Mucosa of descending colon (tissue), 3 donors: Measurements from ENCODE around the gene KCNN3. TPM values are rescaled to one million over a fixed set of nuclear protein-coding genes. Genes with fewer than 3 reads are reported as not detected.
A peak's percentile ranks its signal among the peaks of the same experiment; 100 is the strongest.

ENCODE experiments used
- ATAC-seq: fragments of 200-7000 bp; cut with Tn5 transposase; one replicate; pipeline ENCODE4 v1.9.1; 2020; ENCODE audit warnings: mild to moderate bottlenecking, moderate library complexity
- DNase-seq, 3 donors: peaks; one replicate each; pipeline ENCODE4 v3.0.0-alpha.2; 2020
- H3K36me3 ChIP-seq: fragments of 200-600 bp; one replicate; pipeline ENCODE4 v1.8.0; 2021; ENCODE audit warnings: low read depth, mild to moderate bottlenecking
- H3K4me1 ChIP-seq: fragments of 200-600 bp; one replicate; pipeline ENCODE4 v1.8.0; 2021; ENCODE audit warnings: low read depth, mild to moderate bottlenecking
- H3K4me3 ChIP-seq: fragments of 200-600 bp; one replicate; pipeline ENCODE4 v1.8.0; 2021; ENCODE audit warnings: mild to moderate bottlenecking
- H3K9me3 ChIP-seq: fragments of 200-600 bp; one replicate; pipeline ENCODE4 v1.8.0; 2021; ENCODE audit warnings: mild to moderate bottlenecking
- CTCF ChIP-seq: fragments of 200-600 bp; IDR thresholded peaks from one replicate; pipeline ENCODE4 v1.8.0; 2022; ENCODE audit warnings: antibody characterized with exemption, mild to moderate bottlenecking
- intact Hi-C, 2 donors: fragments of 100-400 bp; cut with DNase I in 1 of 2; cut with micrococcal nuclease in 1 of 2; formaldehyde crosslinking; loops; one replicate each; pipeline versions ENCODE4 v1.11.0 to v1.11.1; 2022; cut with DNase I, micrococcal nuclease
- total RNA-seq, 3 donors: library from RNA; stranded (reverse); fragmentation: NEBNext Ultra II Directional in 2 of 3; extraction: Animal tissue kit (Norgen Biotek cat#: 25700) in 2 of 3; gene quantifications; one replicate each; pipeline versions ENCODE4 v1.2.1 to v1.2.4, GENCODE V29; 2021 to 2023
- donor health status: DM: no; HTN: no; CAD: no; lungs with moderate emphysema.
- donor health status: DM: no; HTN: no; CAD: no.
- donor health status: DM: no; HTN: yes; CAD: no.

KCNN3 gene
- total RNA-seq, 3 donors from 2014 or later: 1.5 to 19.3 (median 2.0) TPM

GRCh38 chr1:154802982-154803920 lies 66.8 kb downstream of the KCNN3 start:
- ATAC-seq (no peak), DNase-seq (peak in 1 of 3 donors; percentile 17)
- TF ChIP-seq CTCF: no peak
- intact Hi-C loops: no loop called here
- Histone ChIP-seq H3K4me1 (no peaks in the 10 kb centered on the region), H3K9me3 (no peaks in the 10 kb centered on the region), H3K36me3 (no peaks in the 10 kb centered on the region), H3K4me3 (no peak overlapping the region)

GRCh38 chr1:154802336-154802969 lies 67.6 kb downstream of the KCNN3 start:
- TF ChIP-seq CTCF: no peak
- Histone ChIP-seq H3K36me3 (no peaks in the 10 kb centered on the region), H3K4me3 (no peak overlapping the region), H3K9me3 (no peaks in the 10 kb centered on the region), H3K4me1 (no peaks in the 10 kb centered on the region)
- ATAC-seq (no peak), DNase-seq (peak in 1 of 3 donors; percentile 12)
- intact Hi-C loops: no loop called here

- Histone ChIP-seq H3K36me3 (no peaks in the 10 kb centered on the region), H3K4me1 (no peaks in the 10 kb centered on the region), H3K9me3 (no peaks in the 10 kb centered on the region), H3K4me3 (no peak overlapping the region)
- TF ChIP-seq CTCF: no peak
- no peak for ATAC-seq
- peak in 1 of 3 donors; percentile 22 for DNase-seq
- intact Hi-C loops: no loop called here
Observed at GRCh38 chr1:154801234-154802011, 68.7 kb downstream of the KCNN3 start.

GRCh38 chr1:154799188-154799587 lies 70.9 kb downstream of the KCNN3 start:
- H3K9me3 ChIP-seq: no peaks in the 10 kb centered on the region
- no peaks in the 10 kb centered on the region for H3K4me1 ChIP-seq
- no peak overlapping the region for H3K4me3 ChIP-seq
- H3K36me3 ChIP-seq: no peaks in the 10 kb centered on the region
- no peak for DNase-seq
- intact Hi-C loops: no loop called here
- no peak for ATAC-seq
- TF ChIP-seq CTCF: no peak

- ATAC-seq (no peak), DNase-seq (no peak)
- Histone ChIP-seq H3K36me3 (no peaks in the 10 kb centered on the region), H3K9me3 (no peaks in the 10 kb centered on the region), H3K4me3 (no peak overlapping the region), H3K4me1 (no peaks in the 10 kb centered on the region)
- intact Hi-C loops: no loop called here
- TF ChIP-seq CTCF: no peak
Observed at GRCh38 chr1:154798645-154799044, 71.4 kb downstream of the KCNN3 start.
